Activated naive CD4-positive, alpha-beta T cell treated with anti-CD3 and anti-CD28 coated beads for 36 hours (primary cell): ENCODE measurements around the gene ST3GAL5. TPM values are rescaled to one million over a fixed set of nuclear protein-coding genes. Genes with fewer than 3 reads are reported as not detected.
A peak's percentile ranks its signal among the peaks of the same experiment; 100 is the strongest.

Source experiments
- CTCF ChIA-PET: fragments of 350-600 bp; sonication (Branson Sonifier 250); formaldehyde crosslinking; loops from one replicate; lab custom pipeline; 2021; ENCODE audit warnings: antibody characterized with exemption; lab: Charles Lee
- DNase-seq: peaks from one replicate; pipeline ENCODE4 v3.0.0-alpha.2; 2020
- H3K27ac Mint-ChIP-seq: one replicate; pipeline ENCODE4 v1.8.0; 2021; ENCODE audit warnings: mild to moderate bottlenecking, mixed read lengths
- H3K27me3 Mint-ChIP-seq: one replicate; pipeline ENCODE4 v1.8.0; 2021; ENCODE audit warnings: low read depth, mixed read lengths
- H3K36me3 Mint-ChIP-seq: one replicate; pipeline ENCODE4 v1.8.0; 2021; ENCODE audit warnings: low read depth, mixed read lengths
- H3K4me1 Mint-ChIP-seq: one replicate; pipeline ENCODE4 v1.8.0; 2021; ENCODE audit warnings: low read depth, mixed read lengths
- H3K4me3 Mint-ChIP-seq: one replicate; pipeline ENCODE4 v1.8.0; 2021; ENCODE audit warnings: mild to moderate bottlenecking, moderate library complexity, mixed read lengths
- H3K9me3 Mint-ChIP-seq: one replicate; pipeline ENCODE4 v1.8.0; 2021; ENCODE audit warnings: mixed read lengths
- intact Hi-C: fragments of 100-400 bp; cut with micrococcal nuclease; formaldehyde crosslinking; loops from one replicate; pipeline ENCODE4 v1.15.1; 2023
- total RNA-seq, 2 experiments: library from RNA; stranded (reverse); gene quantifications; one replicate each; pipeline ENCODE4 v1.2.3, GENCODE V29; 2021

Gene ST3GAL5
- total RNA-seq, 2 experiments from 2014 or later: 9.5 to 10.4 TPM

DNA sequence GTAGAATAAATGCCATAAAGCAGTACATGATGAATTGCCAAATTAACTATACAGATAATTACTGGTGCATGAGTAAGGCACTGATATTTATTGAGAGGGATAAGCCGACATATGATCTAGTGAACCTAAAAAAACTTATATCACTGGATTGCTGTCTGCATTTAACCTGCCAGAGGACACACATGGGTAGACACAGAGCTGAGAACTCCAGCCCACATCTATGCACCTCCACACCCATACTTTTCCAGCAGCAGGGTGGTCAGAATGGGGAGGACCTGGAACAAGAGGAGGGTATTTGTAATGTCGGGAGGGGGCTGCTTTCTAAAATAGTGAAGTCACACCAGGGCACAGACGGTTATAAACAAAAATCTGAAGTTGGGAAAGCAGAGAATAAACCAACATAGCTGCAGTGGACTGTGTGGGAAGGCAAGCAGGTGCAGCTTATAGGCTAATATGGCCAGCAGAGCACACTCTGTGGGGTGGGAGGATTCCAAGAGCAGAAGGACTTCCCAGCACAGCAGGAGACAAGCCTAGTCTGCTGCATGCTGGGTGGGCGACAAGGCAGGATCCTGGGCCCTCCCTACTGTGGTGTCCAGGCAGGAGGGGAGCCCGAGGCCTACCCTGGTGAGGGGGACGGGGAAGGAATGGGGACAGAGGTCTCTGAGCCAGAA, 17.2 kb downstream of the ST3GAL5 start:
- Mint-ChIP-seq H3K4me1 (peaks cover 43% of the 10 kb centered on the region), H3K27ac (no peak overlapping the region), H3K4me3 (no peak overlapping the region), H3K36me3 (peaks cover 1% of the 10 kb centered on the region), H3K9me3 (peaks cover 1% of the 10 kb centered on the region), H3K27me3 (no peaks in the 10 kb centered on the region)
- DNase-seq: no peak
- CTCF ChIA-PET: no interaction called here
- intact Hi-C loops: no loop called here

DNA sequence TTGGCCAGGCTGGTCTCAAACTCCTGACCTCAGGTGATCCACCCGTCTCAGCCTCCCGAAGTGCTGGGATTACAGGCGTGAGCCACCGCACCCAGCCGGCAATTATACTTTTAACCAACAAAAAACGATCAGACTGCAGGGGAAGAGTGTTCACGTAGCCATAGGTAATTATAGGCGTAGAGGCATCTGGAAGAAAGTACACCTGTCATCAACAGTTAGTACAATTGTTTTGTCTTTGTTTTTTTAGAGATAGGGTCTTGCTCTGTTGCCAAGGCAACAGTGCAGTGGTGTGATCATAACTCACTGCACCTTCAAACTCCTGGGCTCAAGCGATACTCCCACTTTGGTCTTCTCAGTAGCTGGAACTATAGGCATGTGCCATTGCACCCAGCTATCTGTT, 20.0 kb downstream of the ST3GAL5 start:
- no peak overlapping the region for H3K27ac Mint-ChIP-seq
- intact Hi-C loops: no loop called here
- no peak overlapping the region for H3K4me3 Mint-ChIP-seq
- no peak for DNase-seq
- H3K9me3 Mint-ChIP-seq: peaks cover 1% of the 10 kb centered on the region
- peaks cover 1% of the 10 kb centered on the region for H3K36me3 Mint-ChIP-seq
- peaks cover 47% of the 10 kb centered on the region for H3K4me1 Mint-ChIP-seq
- no peaks in the 10 kb centered on the region for H3K27me3 Mint-ChIP-seq
- CTCF ChIA-PET: interaction anchor here (1.0 to 1.3 kb wide), 2 partner anchors 18 to 41 kb away, joined by 6 to 7 read pairs; no protein-coding TSS in a partner anchor

DNA sequence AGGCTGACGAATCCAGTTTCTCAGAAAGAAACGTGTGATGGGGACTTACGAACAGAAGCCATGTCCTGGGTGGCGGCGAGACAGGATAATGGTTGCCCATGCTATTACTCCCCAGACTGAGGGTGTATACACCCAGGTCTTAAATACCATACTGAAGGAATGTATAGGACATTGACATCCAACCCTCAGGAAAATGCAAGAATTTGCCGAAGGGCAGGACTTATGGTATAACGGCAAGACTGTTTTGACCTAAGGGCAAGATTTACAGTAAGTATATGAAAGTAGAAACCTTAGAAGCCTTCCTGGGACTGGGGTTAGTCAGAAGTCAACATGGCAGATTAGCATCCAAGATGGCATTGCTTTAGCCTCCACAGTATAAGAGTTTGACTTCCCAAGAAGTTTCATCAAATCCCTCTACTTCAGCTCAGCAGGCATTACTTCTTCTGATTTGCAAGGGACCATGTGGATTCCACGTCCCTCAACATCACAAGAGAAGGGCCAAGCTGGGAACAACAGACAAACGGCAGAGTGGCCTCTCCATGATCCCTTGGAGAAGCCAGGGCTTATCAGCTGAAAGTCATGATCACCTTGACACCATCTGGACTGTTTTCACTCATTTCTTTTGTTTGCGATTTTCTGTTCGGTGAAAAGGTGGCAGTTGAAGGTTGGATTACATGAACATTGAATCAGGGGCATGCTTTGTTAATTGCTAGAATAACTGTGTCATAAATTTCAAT, 21.1 kb downstream of the ST3GAL5 start:
- no peak for DNase-seq
- peaks cover 48% of the 10 kb centered on the region for H3K4me1 Mint-ChIP-seq
- H3K27me3 Mint-ChIP-seq: no peaks in the 10 kb centered on the region
- intact Hi-C loops: no loop called here
- peaks cover 1% of the 10 kb centered on the region for H3K9me3 Mint-ChIP-seq
- H3K36me3 Mint-ChIP-seq: peaks cover 1% of the 10 kb centered on the region
- H3K27ac Mint-ChIP-seq: no peak overlapping the region
- no peak overlapping the region for H3K4me3 Mint-ChIP-seq
- CTCF ChIA-PET: interaction anchor here (1.2 to 2.0 kb wide), 2 partner anchors 22 to 40 kb away, joined by 4 to 5 read pairs; no protein-coding TSS in a partner anchor

GRCh38 chr2:85867121-85867520, 21.7 kb downstream of the ST3GAL5 start:
- H3K4me1 Mint-ChIP-seq: peaks cover 49% of the 10 kb centered on the region
- H3K9me3 Mint-ChIP-seq: peaks cover 1% of the 10 kb centered on the region
- H3K4me3 Mint-ChIP-seq: no peak overlapping the region
- intact Hi-C loops: no loop called here
- peaks cover 2% of the 10 kb centered on the region for H3K36me3 Mint-ChIP-seq
- no peaks in the 10 kb centered on the region for H3K27me3 Mint-ChIP-seq
- H3K27ac Mint-ChIP-seq: no peak overlapping the region
- CTCF ChIA-PET: interaction anchor here (0.8 to 2.6 kb wide), 4 partner anchors 22 to 169 kb away, joined by 4 to 8 read pairs (median 4); no protein-coding TSS in a partner anchor
- no peak for DNase-seq

DNA sequence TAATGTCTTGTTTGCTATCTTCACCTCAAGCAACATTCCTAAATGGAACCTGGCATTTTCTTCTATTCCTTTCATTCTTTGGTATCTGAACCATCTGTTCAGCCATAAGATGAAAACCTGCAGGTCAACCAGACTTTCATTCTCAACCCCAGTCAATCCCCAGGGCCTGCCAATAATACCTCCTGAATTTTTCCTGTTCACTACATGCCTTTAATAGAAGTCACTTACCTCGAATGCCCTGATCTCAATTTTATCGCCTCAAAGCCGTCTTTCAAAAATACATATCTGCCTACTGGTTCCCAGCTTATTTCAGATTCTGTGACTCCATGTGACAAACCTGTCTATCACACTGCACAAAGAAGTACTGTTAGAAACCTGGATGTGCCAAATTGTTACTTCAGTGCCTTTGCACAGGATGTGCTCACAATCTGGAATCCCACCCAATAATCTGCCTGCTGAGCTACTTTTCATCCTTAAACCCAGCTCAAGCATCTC, 22.6 kb downstream of the ST3GAL5 start:
- intact Hi-C loops: loop anchor here (1.0 kb wide), 1 partner anchor 10 kb away; no protein-coding TSS in a partner anchor
- H3K36me3 Mint-ChIP-seq: peaks cover 3% of the 10 kb centered on the region
- no peak overlapping the region for H3K4me3 Mint-ChIP-seq
- DNase-seq: no peak
- peaks cover 54% of the 10 kb centered on the region for H3K4me1 Mint-ChIP-seq
- CTCF ChIA-PET: interaction anchor here (0.8 to 2.6 kb wide), 3 partner anchors 23 to 170 kb away, joined by 4 to 8 read pairs (median 5); no protein-coding TSS in a partner anchor
- no peaks in the 10 kb centered on the region for H3K27me3 Mint-ChIP-seq
- H3K27ac Mint-ChIP-seq: no peak overlapping the region
- H3K9me3 Mint-ChIP-seq: peaks cover 1% of the 10 kb centered on the region

- intact Hi-C loops: loop anchor here (1.0 kb wide), 1 partner anchor 11 kb away; no protein-coding TSS in a partner anchor
- peak; percentile 42 for DNase-seq
- Mint-ChIP-seq H3K27me3 (no peaks in the 10 kb centered on the region), H3K4me3 (no peak overlapping the region), H3K4me1 (peaks cover 60% of the 10 kb centered on the region), H3K27ac (no peak overlapping the region), H3K9me3 (peaks cover 1% of the 10 kb centered on the region), H3K36me3 (peaks cover 3% of the 10 kb centered on the region)
- CTCF ChIA-PET: interaction anchor here (1.8 to 3.0 kb wide), 5 partner anchors 12 to 38 kb away, joined by 5 to 12 read pairs (median 6); no protein-coding TSS in a partner anchor
Measured at GRCh38 chr2:85865539-85866164, 23.1 kb downstream of the ST3GAL5 start.

DNA sequence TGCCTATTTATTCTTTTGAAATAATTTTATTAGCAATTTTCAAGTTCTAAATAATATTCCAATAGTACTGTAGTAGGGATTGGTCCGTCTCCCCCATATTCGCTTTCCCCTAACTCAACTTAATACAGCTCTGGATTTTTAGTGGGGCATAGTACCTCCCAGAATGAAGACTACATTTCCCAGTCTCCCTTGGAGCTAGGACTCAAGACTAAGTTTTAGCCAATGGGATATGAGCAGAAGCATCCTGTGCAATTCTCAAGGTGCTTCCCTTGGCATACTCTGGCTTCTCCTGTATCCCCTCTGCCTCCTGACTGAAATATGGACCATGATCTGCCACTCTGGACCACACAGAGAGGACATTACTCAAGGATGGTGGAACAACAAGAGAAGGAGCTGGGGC, 24.1 kb downstream of the ST3GAL5 start:
- intact Hi-C loops: no loop called here
- Mint-ChIP-seq H3K4me1 (peaks cover 62% of the 10 kb centered on the region), H3K4me3 (no peak overlapping the region), H3K36me3 (peaks cover 3% of the 10 kb centered on the region), H3K9me3 (peaks cover 1% of the 10 kb centered on the region), H3K27me3 (no peaks in the 10 kb centered on the region), H3K27ac (no peak overlapping the region)
- CTCF ChIA-PET: interaction anchor here (0.6 to 3.0 kb wide), 7 partner anchors 11 to 650 kb away, joined by 3 to 12 read pairs (median 6); no protein-coding TSS in a partner anchor
- no peak for DNase-seq

- Mint-ChIP-seq H3K4me1 (peaks cover 57% of the 10 kb centered on the region), H3K36me3 (peaks cover 2% of the 10 kb centered on the region), H3K4me3 (no peak overlapping the region), H3K27ac (no peak overlapping the region), H3K9me3 (no peaks in the 10 kb centered on the region), H3K27me3 (no peaks in the 10 kb centered on the region)
- DNase-seq: no peak
- intact Hi-C loops: no loop called here
- CTCF ChIA-PET: interaction anchor here (1.1 kb wide), 1 partner anchor 35 kb away, joined by 4 read pairs; no protein-coding TSS in a partner anchor
Measured at GRCh38 chr2:85862426-85862825, 26.4 kb downstream of the ST3GAL5 start.

- CTCF ChIA-PET: interaction anchor here (0.7 to 1.0 kb wide), 2 partner anchors 26 to 167 kb away, joined by 3 to 4 read pairs; no protein-coding TSS in a partner anchor
- Mint-ChIP-seq H3K4me1 (peaks cover 49% of the 10 kb centered on the region), H3K27me3 (no peaks in the 10 kb centered on the region), H3K27ac (peak overlapping the region; percentile 65), H3K4me3 (peak overlapping the region; percentile 17), H3K36me3 (peaks cover 2% of the 10 kb centered on the region), H3K9me3 (no peaks in the 10 kb centered on the region)
- intact Hi-C loops: loop anchor here (1.0 kb wide), 2 partner anchors 8 to 26 kb away; no protein-coding TSS in a partner anchor
- DNase-seq: no peak
Measured at GRCh38 chr2:85861650-85862049, 27.1 kb downstream of the ST3GAL5 start.

GRCh38 chr2:85861180-85861579, 27.6 kb downstream of the ST3GAL5 start:
- intact Hi-C loops: loop anchor here (1.0 kb wide), 2 partner anchors 8 to 26 kb away; no protein-coding TSS in a partner anchor
- H3K4me3 Mint-ChIP-seq: no peak overlapping the region
- no peaks in the 10 kb centered on the region for H3K9me3 Mint-ChIP-seq
- H3K27me3 Mint-ChIP-seq: no peaks in the 10 kb centered on the region
- peaks cover 5% of the 10 kb centered on the region for H3K36me3 Mint-ChIP-seq
- peak overlapping the region; percentile 65 for H3K27ac Mint-ChIP-seq
- CTCF ChIA-PET: interaction anchor here (0.7 to 1.0 kb wide), 2 partner anchors 25 to 168 kb away, joined by 3 to 4 read pairs; no protein-coding TSS in a partner anchor
- DNase-seq: no peak
- peaks cover 45% of the 10 kb centered on the region for H3K4me1 Mint-ChIP-seq

GRCh38 chr2:85858841-85859240, 29.9 kb downstream of the ST3GAL5 start:
- H3K4me1 Mint-ChIP-seq: peaks cover 52% of the 10 kb centered on the region
- H3K36me3 Mint-ChIP-seq: peaks cover 14% of the 10 kb centered on the region
- no peaks in the 10 kb centered on the region for H3K27me3 Mint-ChIP-seq
- CTCF ChIA-PET: interaction anchor here (1.3 kb wide), 1 partner anchor 29 kb away, joined by 3 read pairs; no protein-coding TSS in a partner anchor
- intact Hi-C loops: loop anchor here (10.0 kb wide), 1 partner anchor 336 kb away; the partner anchor contains the start of genes IMMT and MRPL35
- no peak overlapping the region for H3K4me3 Mint-ChIP-seq
- H3K27ac Mint-ChIP-seq: no peak overlapping the region
- DNase-seq: no peak
- peaks cover 12% of the 10 kb centered on the region for H3K9me3 Mint-ChIP-seq
